Measurements from ENCODE around the gene SHROOM1.
A peak's percentile ranks its signal among the peaks of the same experiment; 100 is the strongest.
"Not testable (repeated sequence)": the region's sequence is repeated elsewhere in the genome, so short reads cannot be mapped to it uniquely, and the experiment has no call there.

Gene SHROOM1

GRCh38 chr5:132830436-132831094 is at the start of gene SHROOM1:
TSS of gene SHROOM1 (minus strand) at chr5:132830647. CDS start at chr5:132826140, 4,507 bp downstream.
- no peak for DNase-seq

GRCh38 chr5:132877938-132878337 is 47.5 kb upstream of the SHROOM1 start:
- DNase-seq: no peak

DNA sequence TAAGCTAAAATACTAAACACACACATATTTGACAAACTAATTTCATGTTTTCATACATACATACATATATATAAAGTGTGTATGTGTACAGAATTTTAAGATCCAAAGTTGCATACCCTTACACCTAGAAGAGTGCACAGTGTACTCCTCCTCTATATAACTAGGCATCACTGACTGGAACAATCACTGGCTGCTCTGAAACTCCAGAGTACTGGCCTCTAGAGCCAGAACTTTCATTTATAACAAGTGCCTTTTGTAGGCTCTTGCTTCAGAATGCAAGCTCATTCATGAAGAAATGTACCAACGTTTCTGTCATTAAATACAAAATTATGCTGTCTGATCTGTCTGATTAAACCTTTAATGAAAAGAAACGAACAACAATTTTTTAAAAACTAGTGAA is 47.0 kb upstream of the SHROOM1 start:
- DNase-seq: no peak

GRCh38 chr5:132876020-132876759 is 45.7 kb upstream of the SHROOM1 start:
- no peak for DNase-seq

DNA sequence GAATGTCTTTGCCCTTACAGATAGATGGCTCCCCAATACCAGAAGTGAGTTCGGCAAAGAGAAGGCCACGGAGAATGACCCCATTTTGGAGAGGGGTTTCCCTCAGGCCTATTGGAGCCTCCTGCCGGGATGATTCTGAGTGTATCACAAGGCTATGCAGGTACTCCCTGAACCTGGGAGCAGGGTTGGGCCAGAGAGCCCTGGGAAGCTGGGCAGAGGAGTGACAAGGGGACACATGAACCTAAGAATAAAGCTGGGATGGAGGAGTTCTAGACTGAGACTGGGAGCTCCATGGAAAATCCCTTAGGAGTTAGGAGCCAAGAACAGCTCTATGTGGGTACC is 43.5 kb upstream of the SHROOM1 start:
- DNase-seq: no peak

- DNase-seq: no peak
Measured at GRCh38 chr5:132873119-132873929, 42.9 kb upstream of the SHROOM1 start, which contains the start of gene LEAP2. TSS of gene LEAP2 (plus strand) at chr5:132873668. CDS start at chr5:132873695, 27 bp downstream.

- no peak for DNase-seq
Measured at GRCh38 chr5:132872788-132873118, 42.3 kb upstream of the SHROOM1 start.

DNA sequence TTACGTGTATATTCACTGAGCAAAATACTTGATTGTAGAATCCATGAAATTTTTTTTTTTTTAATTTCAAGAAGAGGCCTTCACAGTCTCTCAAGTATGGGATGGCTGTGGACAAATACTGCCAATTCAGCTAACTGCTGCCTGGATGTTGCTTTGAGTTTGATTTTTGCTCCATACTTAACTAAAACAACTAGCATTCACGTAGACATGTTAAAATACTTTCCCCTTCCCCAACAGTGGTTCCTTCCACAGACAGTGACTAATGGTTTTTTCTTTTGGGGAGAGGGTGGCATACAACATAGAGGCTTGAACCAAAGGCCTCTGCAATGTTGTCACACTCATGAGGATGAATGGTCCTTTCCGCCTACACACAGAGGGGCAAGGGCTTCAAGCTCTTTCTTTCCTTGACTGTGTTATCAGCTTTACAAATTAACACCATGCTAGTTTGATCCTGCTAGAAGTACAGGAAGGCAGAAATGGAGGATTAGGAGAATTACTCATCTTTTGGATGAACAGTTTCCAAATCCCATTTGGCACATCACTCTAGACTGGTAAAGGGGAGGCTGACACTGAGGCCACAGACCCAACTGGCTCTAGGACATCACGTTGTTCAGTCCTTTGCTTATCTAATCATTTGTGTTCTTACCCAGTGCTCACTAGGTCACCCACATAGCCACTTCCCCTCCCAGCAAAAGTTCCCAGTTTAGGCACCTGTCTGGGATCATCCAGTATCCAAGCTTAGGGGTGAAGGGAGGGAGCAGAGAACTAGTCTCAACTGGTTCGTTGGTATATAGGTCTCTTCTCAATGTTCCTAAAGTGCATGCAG is 41.2 kb upstream of the SHROOM1 start:
- DNase-seq: no peak

DNA sequence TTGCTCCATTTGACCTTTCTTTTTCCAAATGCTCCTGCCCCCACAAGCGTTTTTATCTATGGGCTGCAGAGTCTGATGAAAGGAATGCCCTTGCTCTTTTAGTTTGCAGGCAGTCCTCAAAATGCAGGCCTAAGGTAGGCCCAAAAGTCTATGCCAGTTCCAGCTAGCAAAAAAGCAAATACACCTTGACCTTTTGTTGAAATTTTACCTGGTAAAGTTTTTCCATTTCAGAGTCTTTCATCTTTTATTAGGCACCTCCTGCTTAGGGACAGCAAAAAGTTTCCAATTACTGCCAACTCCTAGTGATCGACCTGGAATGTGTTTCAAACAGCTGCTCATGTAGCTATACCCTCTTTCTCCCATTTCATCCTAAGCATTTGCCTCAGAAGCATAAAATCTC is 40.4 kb upstream of the SHROOM1 start:
- DNase-seq: no peak

DNA sequence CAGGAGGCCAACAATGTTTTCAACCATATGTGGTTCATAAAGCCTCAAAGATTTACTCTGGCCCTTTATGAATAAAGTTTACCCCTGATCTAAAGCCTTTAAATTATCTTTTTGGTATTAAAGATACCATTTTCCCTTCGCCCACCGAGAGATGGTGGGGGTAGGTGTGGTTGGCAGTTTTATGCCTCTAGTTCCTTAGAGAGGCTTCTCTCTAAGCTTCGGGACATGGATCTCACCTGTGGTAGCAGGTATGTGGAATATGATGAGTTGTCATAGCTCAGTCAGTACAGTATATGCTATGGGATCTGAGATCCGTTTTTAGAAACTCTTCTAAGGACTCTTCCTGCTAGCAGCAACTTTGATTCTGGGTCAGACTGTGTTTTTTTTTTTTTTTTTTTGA is 38.3 kb upstream of the SHROOM1 start:
- DNase-seq: no peak

DNA sequence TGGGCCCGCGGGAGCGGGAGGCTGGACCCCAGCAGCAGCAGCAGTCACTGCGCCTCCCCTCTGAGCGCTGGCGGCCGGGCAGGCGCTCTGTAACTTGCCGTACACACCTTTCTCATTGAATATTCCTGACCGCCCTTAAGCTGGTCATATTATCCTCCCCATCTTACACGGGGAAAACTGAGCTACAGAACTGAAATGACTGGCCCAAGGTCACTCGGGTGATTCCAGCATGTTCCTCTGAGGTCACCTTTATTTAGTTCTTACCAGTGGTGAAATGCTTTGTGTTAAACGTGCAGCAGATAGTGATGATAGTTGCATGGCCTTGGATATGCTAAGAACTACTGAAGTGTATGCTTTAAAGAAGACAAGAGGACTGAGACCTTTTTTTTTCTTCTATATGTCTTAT is 36.6 kb upstream of the SHROOM1 start:
- DNase-seq: no peak

- DNase-seq: peak; percentile 98
Measured at GRCh38 chr5:132866342-132867045, 36.0 kb upstream of the SHROOM1 start, which contains the start of the genes GDF9 and UQCRQ. TSS of gene GDF9 (minus strand) at chr5:132866469. CDS start at chr5:132864533, 1,936 bp downstream. TSS of gene UQCRQ (plus strand) at chr5:132866642. CDS start at chr5:132866882, 240 bp downstream.

- no peak for DNase-seq
Measured at GRCh38 chr5:132865668-132866341, 35.4 kb upstream of the SHROOM1 start.

- no peak for DNase-seq
Measured at GRCh38 chr5:132860742-132861141, 30.3 kb upstream of the SHROOM1 start.

DNA sequence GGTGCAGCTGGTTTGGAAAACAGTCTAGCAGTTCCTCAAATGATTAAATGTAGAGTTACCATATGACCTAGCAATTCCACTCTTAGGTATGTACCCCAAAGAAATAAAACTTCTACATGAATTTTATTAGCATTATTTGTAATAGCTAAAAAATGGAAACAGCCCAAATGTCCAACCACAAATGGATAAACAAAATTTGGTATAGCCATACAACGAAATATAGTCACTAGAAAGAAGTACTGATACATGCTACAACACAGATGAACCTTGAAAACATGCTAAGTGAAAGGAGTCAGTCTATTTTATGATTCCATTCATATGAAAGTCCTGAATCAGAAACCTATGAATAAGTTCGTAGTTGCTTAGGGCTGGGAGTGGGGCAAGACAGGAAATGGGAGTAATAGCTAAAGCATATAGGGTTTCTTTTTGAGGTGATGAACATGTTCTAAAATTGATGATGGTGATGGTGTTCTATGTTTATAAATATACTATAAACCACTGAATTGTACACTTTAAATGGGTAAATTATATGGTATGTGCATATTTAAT is 29.5 kb upstream of the SHROOM1 start:
- DNase-seq: no peak

GRCh38 chr5:132856011-132856410 is 25.6 kb upstream of the SHROOM1 start:
- no peak for DNase-seq

- DNase-seq: not testable (repeated sequence)
Measured at GRCh38 chr5:132854992-132855391, 24.5 kb upstream of the SHROOM1 start.

GRCh38 chr5:132854301-132854700 is 23.9 kb upstream of the SHROOM1 start:
- no peak for DNase-seq

- no peak for DNase-seq
Measured at GRCh38 chr5:132853790-132854189, 23.3 kb upstream of the SHROOM1 start.

DNA sequence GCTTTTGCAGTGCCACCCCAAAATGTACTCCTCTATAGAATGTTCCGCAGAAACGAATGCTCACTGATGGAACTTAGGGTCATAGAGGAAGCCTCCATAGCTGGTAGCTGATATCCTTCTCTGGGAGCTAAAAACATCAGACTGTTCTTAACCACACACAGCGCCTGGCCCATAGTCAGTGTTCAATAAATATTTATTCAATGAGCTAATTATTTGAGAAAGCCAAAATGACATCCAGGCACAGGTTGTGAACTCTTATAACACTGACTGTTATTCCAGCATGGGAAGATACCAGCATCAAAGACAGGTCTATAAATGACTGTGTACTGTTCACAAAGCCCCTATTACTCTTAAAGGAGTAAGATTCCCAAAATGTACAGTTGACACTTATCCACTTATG is 22.9 kb upstream of the SHROOM1 start:
- DNase-seq: no peak

- DNase-seq: no peak
Measured at GRCh38 chr5:132850066-132850465, 19.6 kb upstream of the SHROOM1 start.

All from CD4-positive, alpha-beta T cell treated with Interleukin-10 for 1 hour (primary cell).